Measurements from ENCODE around the gene SPTBN2.
"Not testable (repeated sequence)": the region's sequence is repeated elsewhere in the genome, so short reads cannot be mapped to it uniquely, and the experiment has no call there.

SPTBN2 gene

GRCh38 chr11:66646828-66647227 is 82.2 kb downstream of the SPTBN2 start:
- no peak for TF ChIP-seq CTCF (IDR thresholded peaks at IDR 0.05; ENCODE audit: insufficient read depth, low read length, poor library complexity, severe bottlenecking)
- Histone ChIP-seq H3K27me3 (replicated peaks; ENCODE audit: control insufficient read depth, insufficient read depth, low read length) (no peaks in the 10 kb centered on the region), H3K36me3 (ENCODE audit: control insufficient read depth, insufficient read depth, low read length) (peaks cover 35% of the 10 kb centered on the region), H3K4me3 (replicated peaks; ENCODE audit: low read depth, low read length) (no peak overlapping the region)
- DNase-seq (ENCODE audit: extremely low read depth, insufficient read length): no peak

- Histone ChIP-seq H3K36me3 (ENCODE audit: control insufficient read depth, insufficient read depth, low read length) (peaks cover 33% of the 10 kb centered on the region), H3K27me3 (replicated peaks; ENCODE audit: control insufficient read depth, insufficient read depth, low read length) (no peaks in the 10 kb centered on the region), H3K4me3 (replicated peaks; ENCODE audit: low read depth, low read length) (no peak overlapping the region)
- no peak for TF ChIP-seq CTCF (IDR thresholded peaks at IDR 0.05; ENCODE audit: insufficient read depth, low read length, poor library complexity, severe bottlenecking)
- DNase-seq (ENCODE audit: extremely low read depth, insufficient read length): no peak
Observed at GRCh38 chr11:66643745-66644437, 85.1 kb downstream of the SPTBN2 start.

GRCh38 chr11:66641834-66642233 is 87.2 kb downstream of the SPTBN2 start:
- no peak for DNase-seq (ENCODE audit: extremely low read depth, insufficient read length)
- peaks cover 30% of the 10 kb centered on the region for H3K36me3 ChIP-seq (ENCODE audit: control insufficient read depth, insufficient read depth, low read length)
- peak overlapping the region; percentile 87 for H3K4me3 ChIP-seq (replicated peaks; ENCODE audit: low read depth, low read length)
- no peaks in the 10 kb centered on the region for H3K27me3 ChIP-seq (replicated peaks; ENCODE audit: control insufficient read depth, insufficient read depth, low read length)
- TF ChIP-seq CTCF (IDR thresholded peaks at IDR 0.05; ENCODE audit: insufficient read depth, low read length, poor library complexity, severe bottlenecking): no peak

GRCh38 chr11:66639814-66640340 is 89.1 kb downstream of the SPTBN2 start:
- DNase-seq (ENCODE audit: extremely low read depth, insufficient read length); H3K27me3 ChIP-seq (replicated peaks; ENCODE audit: control insufficient read depth, insufficient read depth, low read length): not testable (repeated sequence)
- Histone ChIP-seq H3K36me3 (ENCODE audit: control insufficient read depth, insufficient read depth, low read length) (peaks cover 13% of the 10 kb centered on the region), H3K4me3 (replicated peaks; ENCODE audit: low read depth, low read length) (peak overlapping the region; percentile 87)

- DNase-seq (ENCODE audit: extremely low read depth, insufficient read length): no peak
- TF ChIP-seq CTCF (IDR thresholded peaks at IDR 0.05; ENCODE audit: insufficient read depth, low read length, poor library complexity, severe bottlenecking): no peak
- H3K36me3 ChIP-seq (ENCODE audit: control insufficient read depth, insufficient read depth, low read length): peaks cover 13% of the 10 kb centered on the region
- no peaks in the 10 kb centered on the region for H3K27me3 ChIP-seq (replicated peaks; ENCODE audit: control insufficient read depth, insufficient read depth, low read length)
- H3K4me3 ChIP-seq (replicated peaks; ENCODE audit: low read depth, low read length): peak overlapping the region; percentile 87
Observed at GRCh38 chr11:66639066-66639813, 89.8 kb downstream of the SPTBN2 start.

All from GM06990 (cell line).